Lower leg skin (tissue), 3 donors: ENCODE results near the gene DNAJC22.

ENCODE experiments used
- CTCF ChIP-seq, 3 donors: fragments of 450-650 bp; IDR thresholded peaks; one replicate each; pipeline ENCODE4 v1.5.1; 2016; ENCODE audit warnings: antibody characterized with exemption in 3 of 3, mild to moderate bottlenecking in 3 of 3, moderate library complexity in 2 of 3
- POLR2A ChIP-seq, 2 donors: fragments of 450-650 bp; IDR thresholded peaks; one replicate each; pipeline ENCODE4 v1.6.1; 2016 to 2017; ENCODE audit warnings: antibody characterized with exemption in 2 of 2, mild to moderate bottlenecking in 1 of 2, moderate library complexity in 1 of 2

GRCh38 chr12:49367381-49368239 lies 20.9 kb downstream of the DNAJC22 start, which contains the start of gene SPATS2:
- TF ChIP-seq CTCF (IDR thresholded peaks at IDR 0.05) (no peak), POLR2A (IDR thresholded peaks at IDR 0.05) (no peak)
